Ishikawa (cell line): ENCODE data around the gene USP17L17.
"Not testable (repeated sequence)": the region's sequence is repeated elsewhere in the genome, so short reads cannot be mapped to it uniquely, and the experiment has no call there.

Experiments used
- CEBPB ChIP-seq: IDR thresholded peaks from 2 replicates; pipeline ENCODE4 v1.6.1; 2012
- CREB1 ChIP-seq: IDR thresholded peaks from 2 replicates; pipeline ENCODE4 v1.6.1; 2012; ENCODE audit warnings: low read depth
- EGR1 ChIP-seq: IDR thresholded peaks from 2 replicates; pipeline ENCODE4 v1.6.1; 2012
- EP300 ChIP-seq: IDR thresholded peaks from 2 replicates; pipeline ENCODE4 v1.6.1; 2012; ENCODE audit warnings: borderline replicate concordance
- FOXM1 ChIP-seq: IDR thresholded peaks from 2 replicates; pipeline ENCODE4 v1.6.1; 2012; ENCODE audit warnings: low read depth, borderline replicate concordance
- MAX ChIP-seq: IDR thresholded peaks from 2 replicates; pipeline ENCODE4 v1.6.1; 2012
- NFIC ChIP-seq: IDR thresholded peaks from 2 replicates; pipeline ENCODE4 v1.6.1; 2012
- REST ChIP-seq: IDR thresholded peaks from 2 replicates; pipeline ENCODE4 v1.6.1; 2012; ENCODE audit warnings: low read depth, mild to moderate bottlenecking
- TAF1 ChIP-seq: IDR thresholded peaks from 2 replicates; pipeline ENCODE4 v1.6.1; 2012; ENCODE audit warnings: low read depth, mild to moderate bottlenecking
- USF1 ChIP-seq: IDR thresholded peaks from 2 replicates; pipeline ENCODE4 v1.6.1; 2012
- YY1 ChIP-seq: IDR thresholded peaks from 2 replicates; pipeline ENCODE4 v1.6.1; 2012; ENCODE audit warnings: low read depth
- ZBTB7A ChIP-seq: IDR thresholded peaks from 2 replicates; pipeline ENCODE4 v1.6.1; 2012; ENCODE audit warnings: low read depth

USP17L17 gene, protein sequence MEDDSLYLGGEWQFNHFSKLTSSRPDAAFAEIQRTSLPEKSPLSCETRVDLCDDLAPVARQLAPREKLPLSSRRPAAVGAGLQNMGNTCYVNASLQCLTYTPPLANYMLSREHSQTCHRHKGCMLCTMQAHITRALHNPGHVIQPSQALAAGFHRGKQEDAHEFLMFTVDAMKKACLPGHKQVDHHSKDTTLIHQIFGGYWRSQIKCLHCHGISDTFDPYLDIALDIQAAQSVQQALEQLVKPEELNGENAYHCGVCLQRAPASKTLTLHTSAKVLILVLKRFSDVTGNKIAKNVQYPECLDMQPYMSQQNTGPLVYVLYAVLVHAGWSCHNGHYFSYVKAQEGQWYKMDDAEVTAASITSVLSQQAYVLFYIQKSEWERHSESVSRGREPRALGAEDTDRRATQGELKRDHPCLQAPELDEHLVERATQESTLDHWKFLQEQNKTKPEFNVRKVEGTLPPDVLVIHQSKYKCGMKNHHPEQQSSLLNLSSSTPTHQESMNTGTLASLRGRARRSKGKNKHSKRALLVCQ

DNA sequence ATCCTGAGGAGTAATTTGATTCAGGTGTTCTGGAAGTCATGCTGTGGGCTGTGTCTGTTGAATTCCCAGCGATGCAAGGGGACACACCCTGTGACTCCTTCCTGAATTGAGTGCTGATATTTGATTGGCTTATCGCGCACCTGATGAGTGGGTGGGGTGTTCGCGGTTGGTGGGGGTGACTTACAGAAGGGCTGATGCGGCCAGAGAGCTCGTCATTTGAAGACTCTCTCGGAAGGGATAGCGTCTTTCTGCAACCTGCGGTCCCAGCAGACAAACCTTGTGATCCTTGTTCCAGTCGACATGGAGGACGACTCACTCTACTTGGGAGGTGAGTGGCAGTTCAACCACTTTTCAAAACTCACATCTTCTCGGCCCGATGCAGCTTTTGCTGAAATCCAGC lies at the start of gene USP17L17:
Gene USP17L17 (plus strand): TSS at position 301 of the 400 bp plus-strand sequence. CDS start 0 bp downstream, at position 301.
- not testable (repeated sequence) for TF ChIP-seq FOXM1, MAX, REST

DNA sequence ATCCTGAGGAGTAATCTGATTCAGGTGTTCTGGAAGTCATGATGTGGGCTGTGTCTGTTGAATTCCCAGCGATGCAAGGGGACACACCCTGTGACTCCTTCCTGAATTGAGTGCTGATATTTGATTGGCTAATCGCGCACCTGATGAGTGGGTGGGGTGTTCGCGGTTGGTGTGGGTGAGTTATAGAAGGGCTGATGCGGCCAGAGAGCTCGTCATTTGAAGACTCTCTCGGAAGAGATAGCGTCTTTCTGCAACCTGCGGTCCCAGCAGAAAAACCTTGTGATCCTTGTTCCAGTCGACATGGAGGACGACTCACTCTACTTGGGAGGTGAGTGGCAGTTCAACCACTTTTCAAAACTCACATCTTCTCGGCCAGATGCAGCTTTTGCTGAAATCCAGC lies 33.3 kb upstream of the USP17L17 start, which contains the start of gene USP17L10:
Gene USP17L10 (plus strand): TSS at position 301 of the 400 bp plus-strand sequence. CDS start 0 bp downstream, at position 301.
- not testable (repeated sequence) for TF ChIP-seq TAF1, MAX, CEBPB

DNA sequence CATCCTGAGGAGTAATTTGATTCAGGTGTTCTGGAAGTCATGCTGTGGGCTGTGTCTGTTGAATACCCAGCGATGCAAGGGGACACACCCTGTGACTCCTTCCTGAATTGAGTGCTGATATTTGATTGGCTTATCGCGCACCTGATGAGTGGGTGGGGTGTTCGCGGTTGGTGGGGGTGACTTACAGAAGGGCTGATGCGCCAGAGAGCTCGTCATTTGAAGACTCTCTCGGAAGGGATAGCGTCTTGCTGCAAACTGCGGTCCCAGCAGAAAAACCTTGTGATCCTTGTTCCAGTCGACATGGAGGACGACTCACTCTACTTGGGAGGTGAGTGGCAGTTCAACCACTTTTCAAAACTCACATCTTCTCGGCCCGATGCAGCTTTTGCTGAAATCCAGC lies 28.6 kb upstream of the USP17L17 start, which contains the start of gene USP17L11:
Gene USP17L11 (plus strand): TSS at position 301 of the 400 bp plus-strand sequence. CDS start 0 bp downstream, at position 301.
- not testable (repeated sequence) for TF ChIP-seq EGR1, ZBTB7A, FOXM1

GRCh38 chr4:9219852-9220251 lies 23.8 kb upstream of the USP17L17 start, which contains the start of gene USP17L12:
USP17L12 (plus strand) TSS chr4:9220152; CDS start chr4:9220152, 0 bp downstream.
- TF ChIP-seq CREB1, YY1, EP300: not testable (repeated sequence)

GRCh38 chr4:9224596-9224995 lies 19.1 kb upstream of the USP17L17 start, which contains the start of gene USP17L13:
USP17L13 (plus strand) TSS chr4:9224896; CDS start chr4:9224896, 0 bp downstream.
- not testable (repeated sequence) for TF ChIP-seq NFIC, CREB1, ZBTB7A

GRCh38 chr4:9234085-9234484 lies 9.6 kb upstream of the USP17L17 start, which contains the start of gene USP17L15:
USP17L15 (plus strand) TSS chr4:9234385; CDS start chr4:9234385, 0 bp downstream.
- not testable (repeated sequence) for TF ChIP-seq USF1, MAX, TAF1

GRCh38 chr4:9247953-9248680 lies 4.4 kb downstream of the USP17L17 start, which contains the start of gene USP17L18:
USP17L18 (plus strand) TSS chr4:9248630; CDS start chr4:9248630, 0 bp downstream.
- not testable (repeated sequence) for TF ChIP-seq CEBPB, MAX, NFIC

DNA sequence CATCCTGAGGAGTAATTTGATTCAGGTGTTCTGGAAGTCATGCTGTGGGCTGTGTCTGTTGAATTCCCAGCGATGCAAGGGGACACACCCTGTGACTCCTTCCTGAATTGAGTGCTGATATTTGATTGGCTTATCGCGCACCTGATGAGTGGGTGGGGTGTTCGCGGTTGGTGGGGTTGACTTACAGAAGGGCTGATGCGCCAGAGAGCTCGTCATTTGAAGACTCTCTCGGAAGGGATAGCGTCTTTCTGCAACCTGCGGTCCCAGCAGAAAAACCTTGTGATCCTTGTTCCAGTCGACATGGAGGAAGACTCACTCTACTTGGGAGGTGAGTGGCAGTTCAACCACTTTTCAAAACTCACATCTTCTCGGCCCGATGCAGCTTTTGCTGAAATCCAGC lies 9.4 kb downstream of the USP17L17 start, which contains the start of gene USP17L19:
Gene USP17L19 (plus strand): TSS at position 301 of the 400 bp plus-strand sequence. CDS start 0 bp downstream, at position 301.
- TF ChIP-seq TAF1, YY1, CEBPB: not testable (repeated sequence)
